Choroid plexus epithelial cell (primary cell): Measurements from ENCODE around the gene SPINK4.

ENCODE experiments used
- DNase-seq: peaks from one replicate; pipeline ENCODE4 v3.0.0-alpha.2; 2010; ENCODE audit warnings: low read depth
- H3K4me3 ChIP-seq: 2 replicates; pipeline ENCODE4 v1.5.1; 2011; ENCODE audit warnings: low read depth, mild to moderate bottlenecking, control low read depth, low read length, moderate library complexity
- TF ChIP-seq, protein P1 (sequence below): conservative IDR thresholded peaks from 2 replicates; pipeline ENCODE4 v1.5.1; 2011; ENCODE audit warnings: low read depth, mild to moderate bottlenecking, control low read depth, inconsistent platforms, low read length, moderate library complexity

SPINK4 gene

DNA sequence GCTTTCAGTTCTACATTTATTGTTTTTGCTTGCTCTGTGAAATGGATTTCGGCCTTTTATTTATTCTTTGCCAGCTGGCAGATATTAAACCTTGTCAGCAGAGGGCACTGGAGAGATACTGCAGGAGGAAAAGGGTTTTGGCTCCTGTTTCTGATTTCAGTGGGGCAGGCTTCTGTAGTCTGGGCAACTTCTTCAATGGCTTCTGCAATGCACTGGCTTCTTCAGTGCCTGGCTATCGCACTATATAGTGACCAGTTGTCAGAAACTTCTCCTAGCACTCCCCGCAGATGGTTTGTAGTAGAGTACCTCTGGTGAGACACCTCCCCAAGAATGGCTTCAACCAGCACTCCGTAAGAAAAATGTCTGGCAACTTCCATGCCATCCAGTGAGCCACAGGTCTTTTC lies 47.1 kb downstream of the SPINK4 start:
- TF ChIP-seq, protein P1, sequence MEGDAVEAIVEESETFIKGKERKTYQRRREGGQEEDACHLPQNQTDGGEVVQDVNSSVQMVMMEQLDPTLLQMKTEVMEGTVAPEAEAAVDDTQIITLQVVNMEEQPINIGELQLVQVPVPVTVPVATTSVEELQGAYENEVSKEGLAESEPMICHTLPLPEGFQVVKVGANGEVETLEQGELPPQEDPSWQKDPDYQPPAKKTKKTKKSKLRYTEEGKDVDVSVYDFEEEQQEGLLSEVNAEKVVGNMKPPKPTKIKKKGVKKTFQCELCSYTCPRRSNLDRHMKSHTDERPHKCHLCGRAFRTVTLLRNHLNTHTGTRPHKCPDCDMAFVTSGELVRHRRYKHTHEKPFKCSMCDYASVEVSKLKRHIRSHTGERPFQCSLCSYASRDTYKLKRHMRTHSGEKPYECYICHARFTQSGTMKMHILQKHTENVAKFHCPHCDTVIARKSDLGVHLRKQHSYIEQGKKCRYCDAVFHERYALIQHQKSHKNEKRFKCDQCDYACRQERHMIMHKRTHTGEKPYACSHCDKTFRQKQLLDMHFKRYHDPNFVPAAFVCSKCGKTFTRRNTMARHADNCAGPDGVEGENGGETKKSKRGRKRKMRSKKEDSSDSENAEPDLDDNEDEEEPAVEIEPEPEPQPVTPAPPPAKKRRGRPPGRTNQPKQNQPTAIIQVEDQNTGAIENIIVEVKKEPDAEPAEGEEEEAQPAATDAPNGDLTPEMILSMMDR, result peak; percentile 84

GRCh38 chr9:33288235-33288634 lies 48.3 kb downstream of the SPINK4 start:
- H3K4me3 ChIP-seq, result no peak overlapping the region
- TF ChIP-seq, protein P1, result no peak
- no peak for DNase-seq

More for the DNA sequence above, 47.1 kb downstream of the SPINK4 start:
- peak; percentile 85 for DNase-seq
- no peak overlapping the region for H3K4me3 ChIP-seq

- TF ChIP-seq, protein P1, result no peak
- DNase-seq, result no peak
- no peak overlapping the region for H3K4me3 ChIP-seq
Measured at GRCh38 chr9:33288828-33289483, 49.0 kb downstream of the SPINK4 start.

GRCh38 chr9:33289496-33289895 lies 49.5 kb downstream of the SPINK4 start:
- peak; percentile 19 for DNase-seq
- TF ChIP-seq, protein P1, result no peak
- peak overlapping the region; percentile 17 for H3K4me3 ChIP-seq

DNA sequence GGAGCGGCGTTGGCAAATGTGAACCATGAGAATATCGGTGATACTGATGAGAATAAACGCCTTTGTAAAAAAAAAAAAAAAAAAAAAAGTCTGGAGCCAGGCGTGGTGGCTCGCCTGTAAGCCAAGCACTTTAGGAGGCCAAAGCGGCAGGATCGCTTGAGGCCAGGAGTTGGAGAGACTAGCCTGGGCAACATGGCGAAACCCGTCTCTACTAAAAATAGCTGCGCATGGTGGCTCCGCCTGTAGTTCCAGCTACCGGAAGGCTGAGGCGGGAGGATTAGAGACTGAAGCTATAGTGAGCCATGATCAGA lies 49.9 kb downstream of the SPINK4 start:
- peak overlapping the region; percentile 94 for H3K4me3 ChIP-seq
- DNase-seq, result no peak
- TF ChIP-seq, protein P1, result no peak

DNA sequence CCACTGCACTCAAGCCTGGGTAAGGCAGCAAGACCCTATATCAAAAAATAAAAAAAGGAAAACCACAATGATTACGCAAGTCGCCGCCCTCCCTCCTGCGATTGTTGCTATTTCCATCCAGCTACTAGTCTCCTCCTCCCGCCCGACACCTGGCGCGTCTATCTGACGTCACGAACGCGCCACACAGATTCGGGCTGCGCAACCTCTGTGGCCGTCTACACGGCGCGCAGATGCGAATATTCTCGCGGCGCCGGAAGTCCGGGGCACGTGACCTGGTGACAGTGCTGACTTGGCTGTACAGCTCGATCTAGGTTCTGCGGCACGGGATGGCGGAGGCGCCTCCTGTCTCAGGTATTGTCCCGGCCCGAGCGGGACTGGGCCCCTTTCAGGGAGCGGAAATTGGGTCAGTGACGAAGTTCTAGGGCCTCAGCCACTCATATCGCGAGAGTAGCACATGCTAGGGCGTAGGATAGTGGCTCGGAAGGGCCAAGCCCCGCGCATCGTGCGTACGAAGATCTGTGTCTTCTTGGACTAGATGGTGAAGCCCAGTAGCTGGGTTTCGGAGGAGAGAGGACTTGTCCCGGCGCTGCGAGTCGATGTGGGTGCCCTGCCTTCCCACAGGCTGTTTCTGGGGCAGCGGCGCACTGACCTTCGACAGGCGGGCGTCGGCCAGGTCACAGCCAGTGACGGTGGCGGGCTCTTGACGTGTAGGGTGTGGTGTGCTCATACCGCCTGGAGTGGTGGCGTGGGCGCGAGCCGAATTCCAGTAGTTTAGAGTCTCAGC lies 50.5 kb downstream of the SPINK4 start, which contains the start of gene NFX1:
NFX1 (plus strand) TSS at position 270 of the 784 bp plus-strand sequence; CDS start at position 327, 57 bp downstream.
- TF ChIP-seq, protein P1, result no peak
- H3K4me3 ChIP-seq, result peak within 1 kb of the TSS; percentile 94

GRCh38 chr9:33291031-33291397 lies 51.0 kb downstream of the SPINK4 start:
- TF ChIP-seq, protein P1, result no peak
- H3K4me3 ChIP-seq, result peak overlapping the region; percentile 94
- no peak for DNase-seq

More for the DNA sequence above, 50.5 kb downstream of the SPINK4 start, which contains the start of gene NFX1:
- peak; percentile 99 for DNase-seq
